ENCODE measurements around the gene SLC19A2. TPM values are rescaled to one million over a fixed set of nuclear protein-coding genes. Genes with fewer than 3 reads are reported as not detected.
A peak's percentile ranks its signal among the peaks of the same experiment; 100 is the strongest.

SLC19A2 gene
- total and polyA plus RNA-seq, 2 of the 13 experiments (the other 11 are each of a cell fraction or from before 2014, with no cell fraction given): 30.4 to 56.0 TPM

DNA sequence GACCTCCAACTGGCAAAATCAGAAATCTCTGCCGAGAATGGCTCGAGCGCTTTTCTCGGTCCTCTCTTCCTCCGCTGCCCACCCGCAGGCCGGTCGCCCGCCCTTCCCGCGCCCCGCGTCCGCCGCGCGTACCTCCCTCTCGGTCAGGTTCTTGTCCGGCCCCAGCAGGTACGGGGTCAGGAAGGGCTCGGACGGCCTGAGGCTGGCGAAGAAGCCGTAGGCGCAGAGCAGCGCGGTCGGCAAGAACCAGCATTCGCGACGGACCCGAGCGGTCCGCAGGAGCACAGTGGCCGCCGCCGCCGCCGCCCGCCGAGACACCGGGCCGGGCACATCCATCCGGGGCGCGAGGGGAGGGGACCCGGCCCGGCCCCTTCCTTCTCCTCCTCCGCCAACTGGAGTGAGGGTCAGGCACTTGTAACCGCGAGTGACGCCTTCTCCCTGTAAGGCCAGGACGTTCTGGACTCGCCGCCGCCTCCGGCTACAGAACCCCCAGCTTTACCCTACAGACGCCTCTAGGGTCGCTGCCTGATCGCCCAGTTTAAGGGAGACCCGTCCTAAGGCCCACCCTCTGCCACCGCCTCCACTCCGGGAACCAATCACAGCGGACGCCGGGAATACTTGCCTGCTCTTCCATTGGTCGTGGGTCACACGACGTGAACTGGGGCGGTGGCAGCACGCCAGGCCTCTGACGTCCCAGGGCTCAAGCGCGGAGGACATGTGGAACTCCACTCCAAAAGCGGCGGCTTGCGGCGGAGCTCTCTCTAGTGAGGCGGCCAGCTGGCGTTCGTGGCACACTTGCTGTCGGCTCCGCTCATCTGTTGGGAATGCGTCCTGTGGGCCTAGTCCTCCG, at the start of gene SLC19A2 (continued):
- TF ChIP-seq ZNF318 (CRISPR knock-in tag; IDR thresholded peaks at IDR 0.05) (peak; percentile 37; the same call in 1 of the 2 replicates), ZNF251 (CRISPR knock-in tag; IDR thresholded peaks at IDR 0.05) (no peak), XBP1 (CRISPR knock-in tag; IDR thresholded peaks at IDR 0.05) (no peak), ISL2 (CRISPR knock-in tag; IDR thresholded peaks at IDR 0.05) (peak; percentile 35), MLX (CRISPR knock-in tag; IDR thresholded peaks at IDR 0.05) (peak; percentile 10; the same call in 1 of the 2 replicates), ZFYVE20 (CRISPR knock-in tag; IDR thresholded peaks at IDR 0.05; ENCODE audit: borderline replicate concordance, low read depth) (no peak), ZBTB20 (CRISPR knock-in tag; IDR thresholded peaks at IDR 0.05; ENCODE audit: borderline replicate concordance, low read depth) (peak; percentile 5), BRCA1 (CRISPR knock-in tag; IDR thresholded peaks at IDR 0.05) (peak; percentile 62), MTERF4 (CRISPR knock-in tag; IDR thresholded peaks at IDR 0.05) (0 out of 2 replicates have a peak, but pooled peaks have one; percentile 90), MTF1 (CRISPR knock-in tag; IDR thresholded peaks at IDR 0.05) (no peak; the same call in 1 of the 2 replicates), THAP11 (CRISPR knock-in tag; IDR thresholded peaks at IDR 0.05) (peak; percentile 2; the same call in 1 of the 2 replicates), ZNF567 (CRISPR knock-in tag; IDR thresholded peaks at IDR 0.05; ENCODE audit: borderline replicate concordance) (peak; percentile 42; the same call in 1 of the 2 replicates), ZNF674 (CRISPR knock-in tag; IDR thresholded peaks at IDR 0.05; ENCODE audit: low read depth) (no peak), HNF4G (IDR thresholded peaks at IDR 0.05; ENCODE audit: borderline replicate concordance, low read depth, low read length) (0 out of 2 replicates have a peak, but pooled peaks have one; percentile 7), HNF4G (CRISPR knock-in tag; IDR thresholded peaks at IDR 0.05; ENCODE audit: borderline replicate concordance, low read depth) (no peak), SRSF4 (IDR thresholded peaks at IDR 0.05; ENCODE audit: low read depth, low read length, poor library complexity, severe bottlenecking) (no peak), ZNF598 (CRISPR knock-in tag; IDR thresholded peaks at IDR 0.05; ENCODE audit: borderline replicate concordance) (no peak), ZNF274 (CRISPR knock-in tag; IDR thresholded peaks at IDR 0.05) (peak; percentile 77)
- TF ChIP-seq, protein P1, sequence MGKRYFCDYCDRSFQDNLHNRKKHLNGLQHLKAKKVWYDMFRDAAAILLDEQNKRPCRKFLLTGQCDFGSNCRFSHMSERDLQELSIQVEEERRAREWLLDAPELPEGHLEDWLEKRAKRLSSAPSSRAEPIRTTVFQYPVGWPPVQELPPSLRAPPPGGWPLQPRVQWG (CRISPR knock-in tag; IDR thresholded peaks at IDR 0.05; ENCODE audit: borderline replicate concordance, low read depth): no peak

Data from HepG2 (cell line).